GM15510 (cell line): ENCODE results near the gene RHBDL1.
A peak's percentile ranks its signal among the peaks of the same experiment; 100 is the strongest.

Experiments
- POLR2A ChIP-seq: IDR thresholded peaks from 3 replicates; pipeline ENCODE4 v1.6.1; 2011; ENCODE audit warnings: borderline replicate concordance; ENCODE audit not compliant: insufficient read length; ENCODE audit errors: extremely low read depth

RHBDL1 gene

DNA sequence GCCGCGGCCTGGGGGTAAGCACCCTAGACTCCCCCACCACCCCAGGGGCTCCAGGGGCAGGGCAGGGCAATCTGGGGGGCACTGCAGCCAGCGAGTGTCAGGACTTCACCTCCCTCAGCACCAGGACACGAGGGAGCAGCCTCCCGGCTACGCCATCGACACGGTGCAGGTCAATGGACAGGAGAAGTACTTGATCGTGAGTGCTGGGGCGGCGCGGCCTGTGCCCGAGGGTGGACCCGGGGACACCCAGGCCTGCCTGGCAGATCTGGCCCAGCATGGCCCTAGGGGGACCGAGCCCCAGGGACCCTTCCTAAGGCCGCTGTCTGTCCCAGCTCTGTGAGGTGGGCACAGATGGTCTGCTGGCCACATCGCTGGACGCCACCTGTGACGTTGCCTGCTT, 3.1 kb upstream of the RHBDL1 start:
- no peak for TF ChIP-seq POLR2A

DNA sequence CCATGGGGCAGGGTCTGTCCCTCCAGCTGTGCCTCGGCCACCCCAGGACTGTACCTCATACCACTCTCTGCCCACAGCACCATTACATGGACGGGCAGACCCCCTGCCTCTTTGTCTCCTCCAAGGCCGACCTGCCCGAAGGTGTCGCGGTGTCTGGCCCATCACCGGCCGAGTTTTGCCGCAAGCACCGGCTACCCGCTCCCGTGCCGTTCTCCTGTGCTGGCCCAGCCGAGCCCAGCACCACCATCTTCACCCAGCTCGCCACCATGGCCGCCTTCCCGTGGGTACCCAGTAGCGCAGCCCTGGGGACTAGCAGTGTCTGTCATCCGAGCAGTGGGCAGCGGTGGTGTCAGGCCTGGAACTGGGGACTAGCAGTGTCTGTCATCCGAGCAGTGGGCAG, 2.6 kb upstream of the RHBDL1 start:
- TF ChIP-seq POLR2A = no peak

- TF ChIP-seq POLR2A = no peak
These were observed 2.0 kb upstream of the RHBDL1 start for GRCh38 chr16:673399-673991.

DNA sequence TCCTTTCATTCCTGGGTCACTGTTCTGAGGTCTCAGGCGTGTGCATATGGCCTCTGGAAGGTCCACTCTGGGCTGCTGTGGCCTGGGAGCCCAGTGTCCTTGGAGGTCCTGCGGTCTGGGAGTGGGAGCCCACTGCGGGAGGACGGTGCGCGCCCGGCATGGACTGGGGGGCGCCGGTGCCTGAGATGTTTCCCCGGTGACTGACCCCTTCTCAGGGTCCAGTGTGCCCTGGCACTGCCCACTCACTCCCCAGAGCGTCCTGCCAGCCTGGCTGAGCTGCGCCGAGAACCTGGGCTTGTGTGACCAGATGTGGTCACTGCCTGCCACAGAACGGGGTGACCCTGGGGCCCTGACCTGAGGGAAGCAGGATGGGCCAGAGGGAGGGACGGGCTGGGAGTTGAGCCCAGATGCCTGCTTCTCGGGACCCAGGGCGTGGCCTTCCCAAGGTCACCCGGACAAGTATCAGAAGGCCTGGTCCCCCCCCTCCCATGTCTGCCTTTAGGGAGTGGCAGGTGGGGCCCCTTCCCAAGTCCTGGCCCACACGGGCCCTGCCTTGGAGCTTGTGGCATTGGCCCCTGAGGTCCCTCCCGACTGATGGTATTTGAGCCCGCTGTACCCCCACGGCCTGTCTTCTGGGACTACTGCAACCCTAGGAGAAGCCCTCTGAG, 1.1 kb upstream of the RHBDL1 start:
- TF ChIP-seq POLR2A = no peak

- no peak for TF ChIP-seq POLR2A
These were observed 553 bp downstream of the RHBDL1 start for GRCh38 chr16:675884-676564.

DNA sequence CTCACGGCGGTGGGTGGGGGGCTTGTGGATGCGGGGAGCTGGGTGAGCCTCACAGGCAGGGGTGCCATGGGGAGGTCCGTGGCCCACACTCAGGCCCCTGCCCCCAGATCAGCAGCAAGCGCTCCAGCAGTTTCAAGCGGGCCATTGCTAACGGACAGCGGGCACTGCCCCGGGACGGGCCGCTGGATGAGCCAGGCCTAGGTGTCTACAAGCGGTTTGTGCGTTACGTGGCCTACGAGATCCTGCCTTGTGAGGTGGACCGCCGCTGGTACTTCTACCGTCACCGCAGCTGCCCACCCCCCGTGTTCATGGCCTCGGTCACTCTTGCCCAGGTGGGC, 1.1 kb downstream of the RHBDL1 start:
- TF ChIP-seq POLR2A = no peak

- no peak for TF ChIP-seq POLR2A
These were observed 1.4 kb downstream of the RHBDL1 start for GRCh38 chr16:676913-677312.

GRCh38 chr16:677316-678190, 2.1 kb downstream of the RHBDL1 start:
- TF ChIP-seq POLR2A = no peak

GRCh38 chr16:678209-678857, 2.9 kb downstream of the RHBDL1 start:
- no peak for TF ChIP-seq POLR2A

DNA sequence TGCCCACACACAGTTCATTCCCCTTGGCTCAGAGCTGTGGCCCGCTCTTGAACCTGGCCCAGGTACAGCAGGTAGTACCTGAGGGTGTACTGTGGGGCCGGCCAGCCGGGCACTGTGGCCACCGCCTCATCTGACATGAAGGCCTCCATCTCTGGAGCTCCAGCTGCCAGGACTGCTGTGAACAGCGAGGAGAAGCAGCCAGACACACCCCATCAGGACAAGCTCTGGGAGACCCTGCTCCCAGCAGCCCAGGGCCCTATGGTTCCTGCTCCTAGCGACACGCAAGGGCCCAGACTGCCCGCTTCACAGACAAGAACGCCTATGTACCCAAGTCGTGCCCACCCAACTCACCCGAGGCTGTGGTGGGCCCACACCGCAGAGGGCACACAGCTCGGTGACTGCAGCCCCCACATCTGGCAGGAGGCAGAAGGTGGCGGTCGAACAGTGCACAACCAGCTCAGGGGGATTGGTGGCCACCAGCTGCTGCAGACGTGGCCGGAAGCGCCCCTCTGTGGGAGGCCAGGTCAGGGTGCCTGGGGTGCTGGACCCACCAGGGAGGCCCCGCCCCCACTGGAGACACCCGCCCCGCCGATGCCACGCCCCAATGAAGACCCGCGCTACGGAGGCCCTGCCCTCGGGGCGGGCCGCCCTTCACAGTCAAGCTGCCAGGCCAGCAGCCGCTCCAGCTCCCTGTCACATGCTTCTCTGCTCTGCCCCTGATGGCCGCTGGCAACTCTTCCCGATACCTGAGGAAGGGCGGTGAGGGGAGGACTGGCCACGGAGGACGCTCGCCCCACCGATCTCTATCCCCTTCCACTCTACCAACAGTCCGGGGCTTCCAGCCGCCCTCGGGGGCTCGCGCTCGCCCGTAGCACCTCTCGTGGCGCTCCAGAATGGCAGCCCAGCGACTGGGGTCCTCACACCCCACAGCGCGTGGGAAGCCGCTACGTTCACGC, 3.7 kb downstream of the RHBDL1 start:
- peak; percentile 33 for TF ChIP-seq POLR2A

DNA sequence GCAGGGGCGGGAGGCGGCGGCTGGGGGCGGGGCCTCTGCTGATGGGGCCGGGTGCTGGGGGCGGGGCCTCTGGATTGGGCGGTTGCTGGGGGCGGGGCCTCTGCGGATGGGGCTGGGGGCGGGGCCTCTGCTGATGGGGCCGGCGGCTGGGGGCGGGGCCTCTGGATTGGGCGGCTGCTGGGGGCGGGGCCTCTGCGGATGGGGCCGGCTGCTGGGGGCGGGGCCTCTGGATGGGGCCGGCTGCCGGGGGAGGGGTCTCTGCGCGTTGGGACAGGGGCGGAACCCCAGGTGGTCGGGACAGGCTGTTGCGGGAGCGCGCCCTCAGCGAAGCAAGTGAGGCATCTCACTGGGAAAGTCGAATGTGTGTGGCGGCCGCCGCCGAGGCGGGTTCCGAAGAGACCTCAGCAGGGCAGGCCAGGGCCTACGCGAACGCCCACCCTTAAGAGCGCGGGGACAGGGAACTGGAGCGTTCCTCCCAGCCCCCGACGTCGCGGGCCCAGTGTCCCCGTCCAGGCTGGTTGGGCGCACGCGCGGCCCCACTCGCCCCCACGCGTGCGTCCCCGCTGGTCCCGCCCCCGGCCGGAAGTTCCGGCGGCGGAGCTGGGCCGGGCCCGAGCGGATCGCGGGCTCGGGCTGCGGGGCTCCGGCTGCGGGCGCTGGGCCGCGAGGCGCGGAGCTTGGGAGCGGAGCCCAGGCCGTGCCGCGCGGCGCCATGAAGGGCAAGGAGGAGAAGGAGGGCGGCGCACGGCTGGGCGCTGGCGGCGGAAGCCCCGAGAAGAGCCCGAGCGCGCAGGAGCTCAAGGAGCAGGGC, 4.5 kb downstream of the RHBDL1 start, which contains the start of gene STUB1:
STUB1 (plus strand) TSS at position 597 of the 811 bp plus-strand sequence; CDS start at position 713, 116 bp downstream.
- peak; percentile 95 for TF ChIP-seq POLR2A

DNA sequence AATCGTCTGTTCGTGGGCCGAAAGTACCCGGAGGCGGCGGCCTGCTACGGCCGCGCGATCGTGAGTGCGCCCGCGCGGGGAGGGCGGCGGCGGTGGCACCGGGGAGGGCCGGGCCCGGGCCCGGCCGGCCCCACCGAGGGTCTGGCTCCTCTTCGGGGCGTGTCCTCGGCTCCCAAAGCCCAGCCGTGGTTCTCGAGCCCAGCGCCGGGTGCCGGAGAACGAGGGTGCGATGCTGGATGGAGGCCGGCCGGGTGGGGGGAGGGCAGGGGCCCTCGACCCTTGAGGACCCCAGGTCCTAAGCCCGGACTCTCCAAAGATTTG, 5.1 kb downstream of the RHBDL1 start:
- no peak for TF ChIP-seq POLR2A

DNA sequence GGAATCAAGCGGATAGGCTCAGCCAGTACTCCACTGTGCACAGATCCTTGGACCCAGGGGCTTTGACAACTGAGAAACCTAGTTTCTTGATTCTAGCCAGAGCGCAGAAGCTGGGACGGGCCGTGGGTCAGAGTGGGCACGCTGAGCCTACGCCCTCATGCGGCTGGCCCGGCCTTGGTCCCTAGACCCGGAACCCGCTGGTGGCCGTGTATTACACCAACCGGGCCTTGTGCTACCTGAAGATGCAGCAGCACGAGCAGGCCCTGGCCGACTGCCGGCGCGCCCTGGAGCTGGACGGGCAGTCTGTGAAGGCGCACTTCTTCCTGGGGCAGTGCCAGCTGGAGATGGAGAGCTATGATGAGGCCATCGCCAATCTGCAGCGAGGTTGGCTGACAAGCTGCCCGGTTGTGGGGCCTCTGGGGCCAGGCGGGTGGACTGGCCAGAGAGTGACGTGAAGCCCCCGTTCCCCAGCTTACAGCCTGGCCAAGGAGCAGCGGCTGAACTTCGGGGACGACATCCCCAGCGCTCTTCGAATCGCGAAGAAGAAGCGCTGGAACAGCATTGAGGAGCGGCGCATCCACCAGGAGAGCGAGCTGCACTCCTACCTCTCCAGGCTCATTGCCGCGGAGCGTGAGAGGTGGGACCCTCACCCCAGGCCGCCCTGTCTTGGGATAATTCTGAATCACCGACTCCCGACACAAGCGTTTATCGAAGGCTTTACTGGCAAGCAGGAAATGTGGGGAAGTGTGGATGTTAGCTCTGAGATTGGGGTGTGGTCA, 5.7 kb downstream of the RHBDL1 start:
- no peak for TF ChIP-seq POLR2A
